OCI-LY1 (cell line): Measurements from ENCODE around the gene RASGEF1B.

Experiments
- EZH2 ChIP-seq: fragments of 200-600 bp; sonication (generic), shearing (Covaris generic); IDR thresholded peaks from 2 replicates; pipeline ENCODE4 v1.8.0; 2017; ENCODE audit warnings: borderline replicate concordance, mixed run types, mild to moderate bottlenecking, antibody characterized with exemption, low read length, moderate library complexity, mixed read lengths
- TF ChIP-seq, protein P1 (sequence below): fragments of 200-600 bp; sonication (generic), shearing (Covaris generic); IDR thresholded peaks from 2 replicates; pipeline ENCODE4 v1.5.1; 2017; ENCODE audit warnings: mild to moderate bottlenecking, antibody characterized with exemption, low read length, moderate library complexity, mixed read lengths

DNA sequence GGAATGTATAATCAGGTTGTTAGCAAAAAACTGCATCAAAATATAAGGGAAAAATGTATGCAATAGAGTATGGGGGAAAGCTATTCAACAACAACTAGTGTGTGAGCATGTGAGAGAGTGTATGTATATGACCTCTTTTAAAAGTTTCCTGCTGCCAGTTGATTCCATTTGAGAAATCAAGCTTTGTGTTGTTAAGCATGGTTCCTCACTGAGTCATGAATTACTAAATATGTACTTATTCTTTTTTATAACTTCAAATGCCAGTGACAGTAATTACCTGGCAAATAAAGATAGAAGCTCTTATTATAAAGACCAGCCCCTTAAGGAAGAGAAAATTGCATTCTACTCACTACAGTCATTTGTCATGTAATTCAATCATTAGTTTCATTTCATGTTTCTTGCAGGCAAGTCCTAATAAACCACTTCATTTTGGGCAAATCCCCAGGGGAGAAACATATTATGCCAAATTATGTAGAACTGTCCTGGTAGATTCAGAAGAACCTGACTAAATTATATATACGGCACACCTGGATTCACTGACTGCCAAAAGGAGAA, 19.2 kb downstream of the RASGEF1B start:
- TF ChIP-seq, protein P1, sequence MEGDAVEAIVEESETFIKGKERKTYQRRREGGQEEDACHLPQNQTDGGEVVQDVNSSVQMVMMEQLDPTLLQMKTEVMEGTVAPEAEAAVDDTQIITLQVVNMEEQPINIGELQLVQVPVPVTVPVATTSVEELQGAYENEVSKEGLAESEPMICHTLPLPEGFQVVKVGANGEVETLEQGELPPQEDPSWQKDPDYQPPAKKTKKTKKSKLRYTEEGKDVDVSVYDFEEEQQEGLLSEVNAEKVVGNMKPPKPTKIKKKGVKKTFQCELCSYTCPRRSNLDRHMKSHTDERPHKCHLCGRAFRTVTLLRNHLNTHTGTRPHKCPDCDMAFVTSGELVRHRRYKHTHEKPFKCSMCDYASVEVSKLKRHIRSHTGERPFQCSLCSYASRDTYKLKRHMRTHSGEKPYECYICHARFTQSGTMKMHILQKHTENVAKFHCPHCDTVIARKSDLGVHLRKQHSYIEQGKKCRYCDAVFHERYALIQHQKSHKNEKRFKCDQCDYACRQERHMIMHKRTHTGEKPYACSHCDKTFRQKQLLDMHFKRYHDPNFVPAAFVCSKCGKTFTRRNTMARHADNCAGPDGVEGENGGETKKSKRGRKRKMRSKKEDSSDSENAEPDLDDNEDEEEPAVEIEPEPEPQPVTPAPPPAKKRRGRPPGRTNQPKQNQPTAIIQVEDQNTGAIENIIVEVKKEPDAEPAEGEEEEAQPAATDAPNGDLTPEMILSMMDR, result no peak
- TF ChIP-seq EZH2, result no peak
